ENCODE results near the gene WRAP73. TPM values are rescaled to one million over a fixed set of nuclear protein-coding genes. Genes with fewer than 3 reads are reported as not detected.

The WRAP73 gene
- total and polyA plus RNA-seq, 3 experiments from 2014 or later = 26.1 to 33.8 (median 30.7) TPM

DNA sequence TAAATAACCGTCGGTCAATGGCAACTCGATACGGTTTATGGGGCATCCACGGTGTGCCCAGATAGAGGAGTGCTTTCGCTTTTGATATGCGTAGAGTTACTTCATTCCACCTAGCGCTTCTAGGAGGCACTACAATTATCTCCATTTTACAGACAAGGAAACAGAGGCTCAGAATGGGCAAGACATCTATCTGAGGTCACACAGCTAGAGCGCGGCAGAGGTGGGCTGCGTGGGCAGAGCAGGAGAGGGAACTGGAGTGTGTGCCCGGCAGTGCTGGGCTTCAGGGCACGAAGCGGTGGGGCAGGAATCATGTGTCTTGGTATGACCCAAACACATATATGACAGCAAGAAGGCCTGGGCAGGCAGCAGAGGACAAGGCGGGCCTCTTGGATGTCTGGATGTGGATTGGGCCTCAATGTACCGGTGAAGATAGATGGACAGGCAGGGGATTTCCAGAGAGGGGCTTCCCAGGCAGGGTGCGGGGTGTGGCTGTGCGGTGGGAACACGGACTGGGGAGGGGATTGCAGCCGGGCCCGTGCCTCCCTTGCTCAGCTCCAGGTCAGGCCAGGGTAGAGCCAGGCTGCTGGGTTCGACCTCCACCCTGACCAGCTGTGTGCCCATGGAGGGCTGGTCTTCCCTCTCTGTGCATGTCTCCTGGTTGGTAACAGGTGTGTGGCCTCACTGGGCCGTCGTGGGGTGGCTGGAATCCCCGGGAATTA, 23.6 kb upstream of the WRAP73 start:
- peaks cover 5 to 18% (median 11%) of the 10 kb centered on the region in 3 donors for H3K4me1 Mint-ChIP-seq
- no peaks in the 10 kb centered on the region for H3K4me1 ChIP-seq (ENCODE audit: insufficient read depth, low read length)
- H3K4me3 ChIP-seq (ENCODE audit: low read length) = no peak overlapping the region
- peak overlapping the region in 6 of 8 donors; percentile 9 to 91 (median 39) for H3K27ac Mint-ChIP-seq
- H3K9me3 ChIP-seq (ENCODE audit: low read length) = no peaks in the 10 kb centered on the region
- peaks cover 7 to 28% of the 10 kb centered on the region in 2 donors for H3K27me3 Mint-ChIP-seq
- no peak for DNase-seq
- no peaks in the 10 kb centered on the region for H3K36me3 ChIP-seq (ENCODE audit: insufficient read depth, low read length)
- POLR2A ChIA-PET = no interaction called here
- no peaks in the 10 kb centered on the region for H3K36me3 Mint-ChIP-seq
- CTCF ChIA-PET = no interaction called here
- H3K9me3 Mint-ChIP-seq = no peaks in the 10 kb centered on the region
- no peaks in the 10 kb centered on the region for H3K27me3 ChIP-seq (ENCODE audit: insufficient read depth, low read length, poor library complexity, severe bottlenecking)
- H3K4me3 Mint-ChIP-seq = peak overlapping the region in 6 of 7 donors; percentile 6 to 67 (median 46)
- no peak overlapping the region for H3K27ac ChIP-seq (ENCODE audit: low read depth, low read length)

DNA sequence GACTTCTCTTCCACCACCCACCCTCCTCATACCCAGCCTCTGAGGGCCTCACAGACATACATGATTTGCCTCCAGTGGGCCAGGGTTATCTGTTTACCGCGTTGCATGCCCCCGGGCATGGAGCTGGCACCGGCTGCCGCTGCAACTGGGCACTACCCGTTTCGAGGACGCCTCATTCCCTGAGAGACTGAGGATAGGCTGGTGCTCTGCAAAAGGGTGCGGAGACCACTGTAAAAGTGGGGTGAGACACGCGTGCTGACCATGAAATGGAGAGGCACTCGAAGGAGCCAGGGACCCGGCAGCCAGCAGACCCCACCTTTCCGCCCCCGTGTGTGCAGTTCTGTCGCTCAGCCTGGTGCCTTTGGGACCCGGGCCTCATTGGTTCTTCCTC, 23.1 kb upstream of the WRAP73 start:
- Histone ChIP-seq H3K4me1 (ENCODE audit: insufficient read depth, low read length) (no peaks in the 10 kb centered on the region), H3K36me3 (ENCODE audit: insufficient read depth, low read length) (no peaks in the 10 kb centered on the region), H3K27ac (ENCODE audit: low read depth, low read length) (no peak overlapping the region), H3K9me3 (ENCODE audit: low read length) (no peaks in the 10 kb centered on the region), H3K27me3 (ENCODE audit: insufficient read depth, low read length, poor library complexity, severe bottlenecking) (no peaks in the 10 kb centered on the region), H3K4me3 (ENCODE audit: low read length) (no peak overlapping the region)
- Mint-ChIP-seq H3K27ac (peak overlapping the region in 4 of 8 donors; percentile 9 to 68 (median 37)), H3K36me3 (no peaks in the 10 kb centered on the region), H3K27me3 (peaks cover 9 to 31% of the 10 kb centered on the region in 2 donors), H3K9me3 (no peaks in the 10 kb centered on the region), H3K4me3 (peak overlapping the region in 5 of 7 donors; percentile 6 to 61 (median 35)), H3K4me1 (peaks cover 5 to 18% (median 10%) of the 10 kb centered on the region in 3 donors)
- ChIA-PET POLR2A (no interaction called here), CTCF (no interaction called here)
- peak in 1 of 5 donors; percentile 34 for DNase-seq

DNA sequence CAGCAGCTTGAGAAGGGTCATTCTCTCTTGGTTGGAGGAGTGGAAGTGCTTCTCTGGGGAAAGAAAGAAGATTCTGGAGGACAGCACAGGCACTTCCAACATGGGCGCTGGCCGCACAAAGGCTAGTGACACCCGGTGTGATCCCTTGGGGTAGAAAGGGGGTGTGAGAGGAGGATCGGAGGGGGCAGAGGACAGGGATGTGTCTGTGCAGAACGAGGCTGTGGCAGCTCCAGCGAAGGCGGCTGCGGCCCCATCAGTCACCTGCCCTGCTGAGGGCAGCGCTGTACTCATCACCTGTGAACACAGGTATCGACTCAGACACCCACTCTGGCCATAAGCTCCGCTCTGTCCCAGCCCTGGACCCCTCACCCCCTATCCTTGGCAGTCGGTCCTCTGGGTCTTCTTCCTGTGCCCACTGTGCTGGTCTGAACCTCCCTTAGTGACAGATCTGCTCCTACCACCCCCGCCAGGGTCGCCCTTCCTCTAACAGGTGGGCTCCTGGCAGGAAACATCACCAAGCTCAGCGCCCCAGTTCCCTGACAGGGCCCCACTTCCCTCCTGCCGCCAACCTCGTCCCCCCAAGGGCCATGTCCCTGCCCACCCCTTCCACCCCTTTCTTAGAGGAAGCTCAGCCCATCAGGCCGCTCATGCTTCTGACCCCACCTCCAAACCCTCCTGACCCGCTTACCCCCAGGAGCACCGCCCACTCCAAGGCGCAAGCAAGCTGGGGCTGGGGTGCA, 22.5 kb upstream of the WRAP73 start:
- H3K4me1 ChIP-seq (ENCODE audit: insufficient read depth, low read length) = no peaks in the 10 kb centered on the region
- H3K9me3 ChIP-seq (ENCODE audit: low read length) = no peaks in the 10 kb centered on the region
- no peaks in the 10 kb centered on the region for H3K27me3 ChIP-seq (ENCODE audit: insufficient read depth, low read length, poor library complexity, severe bottlenecking)
- H3K4me3 Mint-ChIP-seq = no peak overlapping the region
- no peak overlapping the region for H3K27ac Mint-ChIP-seq
- no peaks in the 10 kb centered on the region for H3K36me3 ChIP-seq (ENCODE audit: insufficient read depth, low read length)
- H3K4me1 Mint-ChIP-seq = peaks cover 5 to 12% (median 5%) of the 10 kb centered on the region in 3 donors
- H3K27ac ChIP-seq (ENCODE audit: low read depth, low read length) = no peak overlapping the region
- POLR2A ChIA-PET = no interaction called here
- DNase-seq = peak in 1 of 5 donors; percentile 36
- CTCF ChIA-PET = no interaction called here
- H3K27me3 Mint-ChIP-seq = peaks cover 9 to 31% of the 10 kb centered on the region in 2 donors
- no peak overlapping the region for H3K4me3 ChIP-seq (ENCODE audit: low read length)
- H3K36me3 Mint-ChIP-seq = no peaks in the 10 kb centered on the region
- no peaks in the 10 kb centered on the region for H3K9me3 Mint-ChIP-seq

GRCh38 chr1:3671371-3672180, 21.7 kb upstream of the WRAP73 start:
- Mint-ChIP-seq H3K27ac (no peak overlapping the region), H3K4me1 (peaks cover 5 to 6% (median 5%) of the 10 kb centered on the region in 3 donors), H3K4me3 (no peak overlapping the region), H3K9me3 (no peaks in the 10 kb centered on the region), H3K36me3 (no peaks in the 10 kb centered on the region), H3K27me3 (peaks cover 13 to 35% of the 10 kb centered on the region in 2 donors)
- Histone ChIP-seq H3K27ac (ENCODE audit: low read depth, low read length) (no peak overlapping the region), H3K27me3 (ENCODE audit: insufficient read depth, low read length, poor library complexity, severe bottlenecking) (no peaks in the 10 kb centered on the region), H3K36me3 (ENCODE audit: insufficient read depth, low read length) (no peaks in the 10 kb centered on the region), H3K4me1 (ENCODE audit: insufficient read depth, low read length) (no peaks in the 10 kb centered on the region), H3K4me3 (ENCODE audit: low read length) (no peak overlapping the region), H3K9me3 (ENCODE audit: low read length) (no peaks in the 10 kb centered on the region)
- POLR2A ChIA-PET = no interaction called here
- peak in 1 of 5 donors; percentile 41 for DNase-seq
- CTCF ChIA-PET = no interaction called here

DNA sequence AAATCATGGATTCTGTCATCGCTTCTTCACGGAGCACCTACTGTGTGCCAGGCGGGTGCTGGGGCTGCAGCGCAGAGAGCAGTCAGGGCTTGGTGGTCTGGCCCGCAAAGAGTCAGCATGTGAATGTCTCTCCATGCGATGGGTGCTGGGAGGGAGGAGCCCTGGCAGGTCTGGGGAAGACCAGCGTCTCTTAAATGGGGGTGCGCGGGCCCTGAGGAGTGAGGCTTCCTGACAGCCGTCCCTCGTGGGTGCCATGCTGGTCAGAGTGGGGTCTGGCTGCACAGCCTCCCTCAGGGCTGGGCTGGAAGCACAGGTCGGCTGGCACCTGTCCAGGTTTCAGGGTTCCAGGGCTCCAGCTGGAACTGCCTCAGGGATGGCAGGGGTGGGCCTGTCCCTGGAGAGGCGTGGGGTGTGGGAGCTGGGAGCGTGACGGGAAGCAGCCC, 20.9 kb upstream of the WRAP73 start:
- H3K27ac ChIP-seq (ENCODE audit: low read depth, low read length) = no peak overlapping the region
- no peaks in the 10 kb centered on the region for H3K36me3 ChIP-seq (ENCODE audit: insufficient read depth, low read length)
- Mint-ChIP-seq H3K27ac (no peak overlapping the region), H3K36me3 (no peaks in the 10 kb centered on the region), H3K4me3 (no peak overlapping the region), H3K27me3 (peaks cover 13 to 40% of the 10 kb centered on the region in 2 donors), H3K4me1 (peaks cover 5 to 6% (median 5%) of the 10 kb centered on the region in 3 donors), H3K9me3 (no peaks in the 10 kb centered on the region)
- no peaks in the 10 kb centered on the region for H3K9me3 ChIP-seq (ENCODE audit: low read length)
- POLR2A ChIA-PET = no interaction called here
- DNase-seq = peak in 1 of 5 donors; percentile 34
- H3K4me3 ChIP-seq (ENCODE audit: low read length) = no peak overlapping the region
- H3K27me3 ChIP-seq (ENCODE audit: insufficient read depth, low read length, poor library complexity, severe bottlenecking) = no peaks in the 10 kb centered on the region
- no peaks in the 10 kb centered on the region for H3K4me1 ChIP-seq (ENCODE audit: insufficient read depth, low read length)
- CTCF ChIA-PET = no interaction called here

- no peaks in the 10 kb centered on the region for H3K27me3 ChIP-seq (ENCODE audit: insufficient read depth, low read length, poor library complexity, severe bottlenecking)
- no peak overlapping the region for H3K27ac Mint-ChIP-seq
- H3K4me1 ChIP-seq (ENCODE audit: insufficient read depth, low read length) = no peaks in the 10 kb centered on the region
- H3K9me3 Mint-ChIP-seq = no peaks in the 10 kb centered on the region
- H3K4me1 Mint-ChIP-seq = peaks cover 5 to 6% (median 5%) of the 10 kb centered on the region in 3 donors
- no peaks in the 10 kb centered on the region for H3K36me3 Mint-ChIP-seq
- H3K27ac ChIP-seq (ENCODE audit: low read depth, low read length) = no peak overlapping the region
- CTCF ChIA-PET = interaction anchor here (1.2 kb wide), 1 partner anchor 71 kb away, joined by 3 read pairs; no protein-coding TSS in a partner anchor
- no peak overlapping the region for H3K4me3 Mint-ChIP-seq
- H3K36me3 ChIP-seq (ENCODE audit: insufficient read depth, low read length) = no peaks in the 10 kb centered on the region
- no peak for DNase-seq
- no peaks in the 10 kb centered on the region for H3K9me3 ChIP-seq (ENCODE audit: low read length)
- peaks cover 13 to 36% of the 10 kb centered on the region in 2 donors for H3K27me3 Mint-ChIP-seq
- POLR2A ChIA-PET = no interaction called here
- no peak overlapping the region for H3K4me3 ChIP-seq (ENCODE audit: low read length)
Observed at GRCh38 chr1:3669971-3670431, 20.1 kb upstream of the WRAP73 start.

GRCh38 chr1:3669421-3669821, 19.5 kb upstream of the WRAP73 start:
- H3K9me3 ChIP-seq (ENCODE audit: low read length) = no peaks in the 10 kb centered on the region
- Mint-ChIP-seq H3K4me1 (peaks cover 5 to 6% (median 5%) of the 10 kb centered on the region in 3 donors), H3K27ac (no peak overlapping the region), H3K27me3 (peaks cover 13 to 36% of the 10 kb centered on the region in 2 donors), H3K36me3 (no peaks in the 10 kb centered on the region), H3K4me3 (no peak overlapping the region), H3K9me3 (no peaks in the 10 kb centered on the region)
- ChIA-PET CTCF (interaction anchor here (1.2 kb wide), 1 partner anchor 70 kb away, joined by 3 read pairs; no protein-coding TSS in a partner anchor), POLR2A (no interaction called here)
- no peaks in the 10 kb centered on the region for H3K36me3 ChIP-seq (ENCODE audit: insufficient read depth, low read length)
- H3K4me1 ChIP-seq (ENCODE audit: insufficient read depth, low read length) = no peaks in the 10 kb centered on the region
- H3K4me3 ChIP-seq (ENCODE audit: low read length) = no peak overlapping the region
- H3K27me3 ChIP-seq (ENCODE audit: insufficient read depth, low read length, poor library complexity, severe bottlenecking) = no peaks in the 10 kb centered on the region
- no peak overlapping the region for H3K27ac ChIP-seq (ENCODE audit: low read depth, low read length)
- DNase-seq = no peak
